Hepatocyte (in vitro differentiated cells): ENCODE results near the gene RASAL3. TPM values are rescaled to one million over a fixed set of nuclear protein-coding genes. Genes with fewer than 3 reads are reported as not detected.
"Not testable (repeated sequence)": the region's sequence is repeated elsewhere in the genome, so short reads cannot be mapped to it uniquely, and the experiment has no call there.

Source experiments
- DNase-seq: peaks from one replicate; pipeline ENCODE4 v3.0.0-alpha.2; 2016; ENCODE audit warnings: low spot score
- H2AFZ ChIP-seq: fragments of 200-600 bp; sonication (generic); 2 replicates; pipeline ENCODE4 v1.6.0; 2016; ENCODE audit warnings: antibody characterized with exemption, mild to moderate bottlenecking
- H3K27ac ChIP-seq: fragments of 200-600 bp; sonication (generic); 2 replicates; pipeline ENCODE4 v1.5.1; 2016; ENCODE audit warnings: mild to moderate bottlenecking
- H3K27me3 ChIP-seq: fragments of 200-600 bp; sonication (generic); 2 replicates; pipeline ENCODE4 v1.6.1; 2016
- H3K36me3 ChIP-seq: fragments of 200-600 bp; sonication (generic); replicated peaks from 2 replicates; pipeline ENCODE4 v1.5.1; 2016; ENCODE audit warnings: low read depth; ENCODE audit not compliant: insufficient read depth
- H3K4me1 ChIP-seq: fragments of 200-600 bp; sonication (generic); 2 replicates; pipeline ENCODE4 v1.5.1; 2016; ENCODE audit warnings: mild to moderate bottlenecking, moderate library complexity; ENCODE audit not compliant: insufficient read depth
- H3K4me2 ChIP-seq: fragments of 200-600 bp; sonication (generic); 2 replicates; pipeline ENCODE4 v1.6.0; 2016
- H3K4me3 ChIP-seq: fragments of 200-600 bp; sonication (generic); 2 replicates; pipeline ENCODE4 v1.5.1; 2016; ENCODE audit warnings: mild to moderate bottlenecking
- H3K79me2 ChIP-seq: fragments of 200-600 bp; sonication (generic); 2 replicates; pipeline ENCODE4 v1.6.0; 2017; ENCODE audit warnings: mild to moderate bottlenecking
- H3K9me2 ChIP-seq: fragments of 200-600 bp; sonication (generic); replicated peaks from 2 replicates; pipeline ENCODE4 v1.6.0; 2017; ENCODE audit warnings: mild to moderate bottlenecking; ENCODE audit not compliant: insufficient read depth
- H3K9me3 ChIP-seq: fragments of 200-600 bp; sonication (generic); 2 replicates; pipeline ENCODE4 v1.5.1; 2016; ENCODE audit warnings: low read depth, mild to moderate bottlenecking
- H4K20me1 ChIP-seq: fragments of 200-600 bp; sonication (generic); 2 replicates; pipeline ENCODE4 v1.6.0; 2016; ENCODE audit warnings: mild to moderate bottlenecking; ENCODE audit not compliant: insufficient read depth, poor library complexity, severe bottlenecking
- CTCF ChIP-seq: fragments of 200-600 bp; sonication (generic); IDR thresholded peaks from 2 replicates; pipeline ENCODE4 v1.5.1; 2016; ENCODE audit warnings: antibody characterized with exemption, mild to moderate bottlenecking; ENCODE audit not compliant: poor library complexity
- EZH2 ChIP-seq: fragments of 200-600 bp; sonication (generic); IDR thresholded peaks from 2 replicates; pipeline ENCODE4 v1.6.1; 2016; ENCODE audit warnings: antibody characterized with exemption, mild to moderate bottlenecking, borderline replicate concordance
- EZH2phosphoT487 ChIP-seq: fragments of 200-600 bp; sonication (generic); IDR thresholded peaks from one replicate; pipeline ENCODE4 v1.6.1; 2018; ENCODE audit warnings: antibody characterized with exemption, mild to moderate bottlenecking, low read depth, moderate library complexity; ENCODE audit not compliant: unreplicated experiment, severe bottlenecking
- WGBS: methylation state at CpG from one replicate; pipeline ENCODE4 v1.1.6; 2016; ENCODE audit warnings: low lambda C conversion rate; ENCODE audit errors: missing lambda C conversion rate; 5-methylcytosine and 5-hydroxymethylcytosine counted together
- polyA plus RNA-seq: library from polyadenylated mRNA; unstranded; fragments of >200 nt; fragmentation: Nextera tagmentation; extraction: Ambion mirVana; gene quantifications from 2 replicates; pipeline ENCODE4 v1.2.1, GENCODE V29; 2016
- total RNA-seq: library from RNA; depleted of rRNA; stranded (reverse); fragments of >200 nt; gene quantifications from 2 replicates; pipeline ENCODE4 v1.2.3, GENCODE V29; 2014

RASAL3 gene
- total and polyA plus RNA-seq, 2 experiments from 2014 or later, result 0.07 to 0.23 TPM

GRCh38 chr19:15418231-15418578 lies 46.1 kb downstream of the RASAL3 start:
- peaks cover 49% of the 10 kb centered on the region for H4K20me1 ChIP-seq
- no peaks in the 10 kb centered on the region for H3K27me3 ChIP-seq
- peak; percentile 40 for DNase-seq
- peaks cover 23% of the 10 kb centered on the region for H3K4me1 ChIP-seq
- H3K9me3 ChIP-seq, result no peaks in the 10 kb centered on the region
- TF ChIP-seq EZH2 (no peak), EZH2phosphoT487 (no peak)
- H3K36me3 ChIP-seq, result no peaks in the 10 kb centered on the region
- peaks cover 54% of the 10 kb centered on the region for H3K79me2 ChIP-seq
- H3K4me3 ChIP-seq, result peak overlapping the region; percentile 71
- H2AFZ ChIP-seq, result peak overlapping the region; percentile 43
- WGBS, result 3% methylated on average over 16 of the region's 16 CpGs
- peak overlapping the region; percentile 80 for H3K27ac ChIP-seq
- H3K9me2 ChIP-seq, result no peaks in the 10 kb centered on the region
- H3K4me2 ChIP-seq, result peak overlapping the region; percentile 97

- peaks cover 59% of the 10 kb centered on the region for H3K79me2 ChIP-seq
- no peak for DNase-seq
- H3K9me2 ChIP-seq, result no peaks in the 10 kb centered on the region
- peaks cover 54% of the 10 kb centered on the region for H4K20me1 ChIP-seq
- H3K4me3 ChIP-seq, result peak overlapping the region; percentile 71
- peak overlapping the region; percentile 80 for H3K27ac ChIP-seq
- no peaks in the 10 kb centered on the region for H3K9me3 ChIP-seq
- no peak overlapping the region for H2AFZ ChIP-seq
- 6% methylated on average over 9 of the region's 9 CpGs for WGBS
- TF ChIP-seq CTCF, result no peak
- no peak for TF ChIP-seq EZH2
- no peak for TF ChIP-seq EZH2phosphoT487
- H3K4me1 ChIP-seq, result peaks cover 28% of the 10 kb centered on the region
- peak overlapping the region; percentile 97 for H3K4me2 ChIP-seq
- no peaks in the 10 kb centered on the region for H3K36me3 ChIP-seq
- H3K27me3 ChIP-seq, result no peaks in the 10 kb centered on the region
Observed at GRCh38 chr19:15417699-15418098, 46.6 kb downstream of the RASAL3 start.

- Histone ChIP-seq H3K27ac (peak overlapping the region; percentile 74), H3K4me1 (peaks cover 31% of the 10 kb centered on the region), H3K9me2 (no peaks in the 10 kb centered on the region), H3K9me3 (no peaks in the 10 kb centered on the region), H3K36me3 (peaks cover 3% of the 10 kb centered on the region), H3K27me3 (no peaks in the 10 kb centered on the region), H2AFZ (no peak overlapping the region), H3K79me2 (peaks cover 100% of the 10 kb centered on the region), H3K4me3 (no peak overlapping the region), H3K4me2 (peak overlapping the region; percentile 64), H4K20me1 (peaks cover 100% of the 10 kb centered on the region)
- DNase-seq, result peak; percentile 9
- WGBS, result 61% methylated on average over 4 of the region's 4 CpGs
- TF ChIP-seq EZH2phosphoT487 (no peak), CTCF (peak; percentile 3), EZH2 (no peak)
Observed at GRCh38 chr19:15412832-15413231, 51.5 kb downstream of the RASAL3 start.

GRCh38 chr19:15411351-15411750 lies 53.0 kb downstream of the RASAL3 start:
- H3K4me3 ChIP-seq, result not testable (repeated sequence)

More at GRCh38 chr19:15411351-15411750, 53.0 kb downstream of the RASAL3 start:
- not testable (repeated sequence) for H3K9me2 ChIP-seq, H3K4me2 ChIP-seq, H3K27me3 ChIP-seq, H3K27ac ChIP-seq, H3K9me3 ChIP-seq, H3K36me3 ChIP-seq, DNase-seq, H2AFZ ChIP-seq
- 92% methylated on average over 2 of the region's 2 CpGs for WGBS
- Histone ChIP-seq H3K79me2 (peaks cover 100% of the 10 kb centered on the region), H3K4me1 (peaks cover 21% of the 10 kb centered on the region), H4K20me1 (peaks cover 100% of the 10 kb centered on the region)
